Measurements from ENCODE around the gene CARD14. TPM values are rescaled to one million over a fixed set of nuclear protein-coding genes. Genes with fewer than 3 reads are reported as not detected.
"Not testable (repeated sequence)": the region's sequence is repeated elsewhere in the genome, so short reads cannot be mapped to it uniquely, and the experiment has no call there.

CARD14 gene
- total RNA-seq, 1 donor from 2014 or later: 0.12 TPM

DNA sequence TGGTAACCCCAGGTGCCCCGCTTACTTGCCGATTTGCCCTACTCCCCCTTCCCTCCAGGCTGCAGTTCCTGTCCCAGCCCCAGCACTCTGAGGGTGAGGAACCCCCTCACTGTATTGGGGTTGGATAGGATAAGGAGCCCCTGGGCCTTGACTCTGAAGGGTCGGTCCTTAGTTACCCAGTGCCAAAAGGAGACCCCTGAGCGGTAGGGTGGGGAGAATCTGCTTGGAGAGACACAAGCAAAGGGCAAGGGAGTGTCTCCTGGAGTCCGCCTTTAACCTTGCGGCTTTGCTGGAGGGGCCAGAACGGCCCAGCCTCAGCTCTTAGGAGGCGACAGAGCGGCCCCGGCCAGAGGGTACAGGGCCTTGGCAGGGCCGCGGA lies 13.0 kb downstream of the CARD14 start:
- DNase-seq (ENCODE audit: extremely low read depth, low read depth, low spot score): no peak

DNA sequence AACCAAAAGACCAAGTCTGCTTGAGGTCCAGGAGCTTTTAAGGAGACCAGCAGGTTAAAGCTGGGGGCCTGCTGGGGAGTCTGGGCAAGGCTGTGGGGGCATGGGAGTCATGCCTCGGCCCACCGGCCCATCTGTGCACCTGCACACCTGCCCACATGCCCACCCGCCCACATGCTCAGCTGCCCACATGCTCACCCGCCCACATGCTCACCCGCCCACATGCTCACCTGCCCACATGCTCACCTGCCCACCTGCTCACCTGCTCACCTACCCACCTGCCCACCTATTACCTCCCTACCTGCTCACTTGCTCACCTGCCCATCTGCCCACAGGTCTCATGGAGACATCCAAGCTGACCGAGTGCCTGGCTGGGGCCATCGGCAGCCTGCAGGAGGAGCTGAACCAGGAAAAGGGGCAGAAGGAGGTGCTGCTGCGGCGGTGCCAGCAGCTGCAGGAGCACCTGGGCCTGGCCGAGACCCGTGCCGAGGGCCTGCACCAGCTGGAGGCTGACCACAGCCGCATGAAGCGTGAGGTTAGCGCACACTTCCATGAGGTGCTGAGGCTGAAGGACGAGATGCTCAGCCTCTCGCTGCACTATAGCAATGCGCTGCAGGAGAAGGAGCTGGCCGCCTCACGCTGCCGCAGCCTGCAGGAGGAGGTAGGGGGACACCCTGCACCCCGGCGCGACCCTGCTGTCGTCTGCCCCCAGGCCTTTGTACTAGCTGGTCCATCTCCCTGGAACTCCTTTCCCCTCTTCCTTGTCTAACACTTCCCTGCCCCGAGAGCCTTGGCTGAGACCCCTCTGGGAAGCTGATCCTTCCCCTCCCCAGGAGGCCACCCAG lies 14.0 kb downstream of the CARD14 start:
- no peak for DNase-seq (ENCODE audit: extremely low read depth, low read depth, low spot score)

DNA sequence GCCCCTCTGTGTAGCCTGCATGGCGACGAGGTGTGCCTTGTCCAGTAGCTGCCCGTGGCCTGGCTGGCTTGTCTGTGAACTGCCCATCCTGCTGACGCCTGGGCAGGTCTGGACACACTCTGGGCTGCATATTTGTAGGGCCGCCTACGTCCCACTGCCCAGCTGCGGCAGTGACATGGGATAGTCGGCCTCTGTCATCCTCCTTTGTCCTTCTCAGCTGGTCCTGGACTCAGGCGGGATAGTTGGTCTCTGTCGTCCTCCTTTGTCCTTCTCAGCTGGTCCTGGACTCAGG lies 14.5 kb downstream of the CARD14 start:
- DNase-seq (ENCODE audit: extremely low read depth, low read depth, low spot score): no peak

DNA sequence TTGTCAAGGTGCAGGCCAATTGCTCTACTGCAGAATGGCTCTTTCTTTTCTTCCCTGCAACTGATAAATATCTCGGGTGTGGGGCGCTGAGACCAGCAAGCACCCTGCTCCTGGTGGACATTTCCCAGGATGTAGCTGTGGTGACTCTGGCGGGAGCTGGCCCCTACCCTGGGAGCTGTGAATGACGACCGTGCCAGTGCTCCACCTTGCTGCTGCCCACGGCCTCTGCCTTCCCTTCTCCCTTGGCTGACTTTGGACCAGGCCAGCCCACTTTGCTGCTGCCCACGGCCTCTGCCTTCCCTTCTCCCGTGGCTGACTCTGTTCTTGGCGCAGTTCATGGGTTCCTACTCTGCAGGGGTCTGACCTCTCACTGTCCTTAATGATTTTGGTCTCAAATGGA lies 16.1 kb downstream of the CARD14 start:
- DNase-seq (ENCODE audit: extremely low read depth, low read depth, low spot score): no peak

DNA sequence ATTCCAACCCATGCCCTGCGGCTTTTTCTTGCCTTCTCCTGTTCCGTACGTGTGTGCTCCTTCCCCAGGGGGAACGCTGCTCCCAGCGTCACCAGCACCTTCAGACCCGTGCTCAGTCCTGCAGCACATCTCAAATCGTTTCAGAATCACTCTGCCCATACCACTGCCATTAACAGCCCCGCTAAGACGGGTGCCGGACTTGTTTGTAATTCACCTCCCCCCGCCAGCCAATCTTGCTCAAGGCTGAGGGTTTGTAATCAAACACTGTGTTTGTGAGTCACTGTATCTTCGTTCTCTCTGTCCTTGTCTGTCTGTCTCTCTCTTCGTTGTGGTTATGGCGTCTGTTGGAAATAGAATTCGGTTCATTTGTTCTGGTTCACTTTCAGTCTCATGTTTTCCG lies 17.3 kb downstream of the CARD14 start:
- DNase-seq (ENCODE audit: extremely low read depth, low read depth, low spot score): no peak

DNA sequence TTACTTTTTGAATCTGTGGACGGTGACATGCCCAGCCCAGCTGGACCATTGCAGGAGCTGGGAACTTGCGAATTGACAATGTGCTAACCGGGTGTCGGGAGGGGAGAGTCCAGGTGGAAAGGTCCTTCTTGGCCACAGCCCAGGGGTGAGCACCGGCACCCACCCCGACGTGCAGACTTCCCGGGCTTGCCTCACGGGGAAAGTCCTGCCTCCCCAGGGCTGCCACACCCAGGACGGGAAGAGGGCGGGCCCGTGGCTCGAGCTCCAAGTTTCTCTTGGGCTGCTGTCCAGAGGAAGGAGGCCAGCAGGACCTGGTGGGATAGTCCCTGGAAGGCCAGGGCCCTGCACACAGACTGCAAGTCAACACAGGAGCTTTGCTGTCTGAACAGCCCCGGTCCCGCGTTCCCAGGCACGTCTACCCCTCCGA lies 17.7 kb downstream of the CARD14 start:
- DNase-seq (ENCODE audit: extremely low read depth, low read depth, low spot score): no peak

DNA sequence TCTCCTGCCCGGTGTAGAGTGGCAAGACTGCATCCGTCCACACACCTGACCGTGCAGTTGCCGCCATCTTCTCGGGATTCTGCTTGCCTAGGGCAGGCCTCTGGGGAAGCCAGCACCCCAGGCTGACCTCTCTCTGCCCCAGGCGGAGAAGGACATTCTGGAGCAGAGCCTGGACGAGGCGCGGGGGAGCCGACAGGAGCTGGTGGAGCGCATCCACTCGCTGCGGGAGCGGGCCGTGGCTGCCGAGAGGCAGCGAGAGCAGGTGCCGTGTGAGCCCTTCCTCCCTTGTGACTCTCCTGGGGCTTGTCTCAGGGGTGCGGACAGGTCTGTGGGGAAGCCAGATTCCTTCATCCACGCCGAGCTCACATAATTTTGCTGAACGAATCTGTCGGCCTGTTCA lies 19.8 kb downstream of the CARD14 start:
- DNase-seq (ENCODE audit: extremely low read depth, low read depth, low spot score): no peak

DNA sequence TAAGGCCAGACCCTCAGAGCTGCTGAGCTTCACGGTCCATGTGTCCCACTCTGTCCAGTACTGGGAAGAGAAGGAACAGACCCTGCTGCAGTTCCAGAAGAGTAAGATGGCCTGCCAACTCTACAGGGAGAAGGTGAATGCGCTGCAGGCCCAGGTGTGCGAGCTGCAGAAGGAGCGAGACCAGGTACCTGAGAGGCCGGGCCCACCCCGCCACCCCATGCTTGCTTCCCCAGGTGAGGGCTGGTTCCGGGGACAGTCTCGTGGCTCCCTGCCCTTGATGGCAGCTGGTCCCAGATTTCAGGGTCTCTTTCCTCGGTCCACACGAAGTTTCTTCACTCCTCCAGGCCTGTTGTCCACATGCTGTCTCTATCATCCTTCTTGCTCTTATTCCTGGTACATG lies 20.9 kb downstream of the CARD14 start:
- DNase-seq (ENCODE audit: extremely low read depth, low read depth, low spot score): no peak

DNA sequence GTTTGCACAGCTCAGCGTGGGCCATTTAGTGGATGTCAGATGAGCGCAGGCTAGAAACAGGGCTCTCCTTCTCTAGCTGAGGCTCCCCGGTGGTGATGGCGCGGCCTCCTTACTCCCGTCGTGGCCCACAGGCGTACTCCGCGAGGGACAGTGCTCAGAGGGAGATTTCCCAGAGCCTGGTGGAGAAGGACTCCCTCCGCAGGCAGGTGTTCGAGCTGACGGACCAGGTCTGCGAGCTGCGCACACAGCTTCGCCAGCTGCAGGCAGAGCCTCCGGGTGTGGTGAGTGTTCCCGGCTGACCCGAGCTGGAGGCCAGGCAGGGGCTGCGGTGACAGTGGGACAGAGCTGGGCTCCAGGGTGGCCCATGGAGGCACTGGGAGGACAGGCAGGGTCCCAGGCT lies 21.4 kb downstream of the CARD14 start:
- no peak for DNase-seq (ENCODE audit: extremely low read depth, low read depth, low spot score)

DNA sequence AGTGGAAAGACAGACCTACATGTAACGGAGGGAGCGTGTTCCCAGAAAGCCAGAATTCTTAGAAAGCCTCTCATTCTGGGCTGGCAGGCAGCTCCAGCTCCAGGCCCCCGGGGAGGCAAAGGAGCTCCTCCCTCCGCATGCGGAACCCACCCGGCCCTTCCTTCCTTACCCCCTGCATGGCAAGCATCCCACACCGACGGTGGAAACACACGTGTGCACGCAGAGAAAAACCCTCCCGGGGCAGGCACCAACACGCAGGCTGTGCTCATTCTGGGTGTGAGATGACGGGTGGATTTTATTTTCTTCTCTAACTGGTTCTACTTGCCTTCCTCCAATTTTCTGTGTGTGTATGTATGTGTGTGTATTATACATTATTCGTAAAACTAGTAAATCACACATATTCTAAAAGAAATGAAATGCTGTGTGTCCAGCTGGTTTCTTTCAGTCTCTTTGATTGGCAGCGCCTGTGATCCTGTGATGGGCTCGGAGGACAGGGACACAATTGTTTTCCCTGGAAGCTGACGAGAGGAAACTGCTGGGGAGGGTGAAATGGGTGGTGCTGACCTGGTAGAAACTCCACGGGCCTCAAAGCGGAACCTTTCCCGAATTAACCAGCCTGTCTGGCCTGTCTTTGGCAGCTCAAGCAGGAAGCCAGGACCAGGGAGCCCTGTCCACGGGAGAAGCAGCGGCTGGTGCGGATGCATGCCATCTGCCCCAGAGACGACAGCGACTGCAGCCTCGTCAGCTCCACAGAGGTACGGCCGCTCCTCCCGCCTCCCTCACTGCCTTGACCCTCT lies 22.2 kb downstream of the CARD14 start:
- DNase-seq (ENCODE audit: extremely low read depth, low read depth, low spot score): no peak

DNA sequence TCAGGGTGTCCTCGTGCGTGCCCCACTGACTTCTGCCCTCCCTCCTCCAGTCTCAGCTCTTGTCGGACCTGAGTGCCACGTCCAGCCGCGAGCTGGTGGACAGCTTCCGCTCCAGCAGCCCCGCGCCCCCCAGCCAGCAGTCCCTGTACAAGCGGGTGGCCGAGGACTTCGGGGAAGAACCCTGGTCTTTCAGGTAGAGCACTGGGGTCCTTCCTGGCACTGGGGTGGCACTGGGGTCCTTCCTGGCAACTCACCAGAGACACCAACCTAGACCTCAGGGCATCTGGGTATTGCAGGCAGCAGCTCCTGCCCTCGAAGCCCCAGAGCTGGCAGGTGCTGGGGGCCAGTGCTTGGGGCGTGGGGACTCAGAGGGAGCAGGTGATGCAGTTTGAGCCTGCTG lies 25.3 kb downstream of the CARD14 start:
- DNase-seq (ENCODE audit: extremely low read depth, low read depth, low spot score): no peak

DNA sequence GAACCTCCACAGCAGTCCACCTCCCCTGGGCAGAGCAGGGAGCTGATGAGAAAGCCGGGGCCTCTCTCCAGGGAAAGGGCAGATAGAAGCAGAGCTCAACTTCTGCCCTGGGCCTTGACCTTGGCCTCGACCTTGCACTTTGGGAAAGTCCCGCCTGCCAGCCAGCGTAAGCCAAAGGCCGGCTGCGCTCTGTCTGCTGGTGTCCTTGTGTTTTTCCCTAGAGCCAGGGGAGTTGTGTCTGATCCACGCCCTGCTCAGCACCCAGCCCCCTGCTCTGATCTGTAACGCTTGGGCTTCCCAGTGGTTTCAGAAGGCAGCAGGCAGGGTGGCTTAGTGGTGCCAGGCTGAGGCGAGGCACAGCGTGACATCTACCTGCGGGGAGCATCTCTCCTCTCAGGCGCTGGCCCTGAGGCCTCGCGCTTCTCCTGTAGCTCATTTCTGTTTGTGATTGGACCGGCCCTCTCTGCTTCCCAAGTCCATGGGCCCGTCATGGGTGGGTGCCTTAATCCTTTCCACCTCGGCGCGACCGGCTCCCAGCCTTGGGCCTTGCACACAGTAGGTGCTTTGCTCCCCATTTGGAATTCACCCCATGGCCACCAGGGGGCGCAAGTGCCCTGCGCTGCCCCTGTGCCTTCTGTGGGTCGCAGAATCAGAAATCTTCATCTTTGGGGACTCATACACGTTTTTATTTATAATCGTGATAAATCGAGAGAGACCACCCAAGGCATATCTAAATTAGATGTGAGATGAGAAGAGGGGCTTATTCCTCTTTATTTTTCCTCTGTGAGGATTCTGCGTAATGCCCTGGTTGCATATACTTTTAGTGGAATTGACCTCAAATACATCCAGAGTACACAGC lies 26.1 kb downstream of the CARD14 start:
- DNase-seq (ENCODE audit: extremely low read depth, low read depth, low spot score): no peak

DNA sequence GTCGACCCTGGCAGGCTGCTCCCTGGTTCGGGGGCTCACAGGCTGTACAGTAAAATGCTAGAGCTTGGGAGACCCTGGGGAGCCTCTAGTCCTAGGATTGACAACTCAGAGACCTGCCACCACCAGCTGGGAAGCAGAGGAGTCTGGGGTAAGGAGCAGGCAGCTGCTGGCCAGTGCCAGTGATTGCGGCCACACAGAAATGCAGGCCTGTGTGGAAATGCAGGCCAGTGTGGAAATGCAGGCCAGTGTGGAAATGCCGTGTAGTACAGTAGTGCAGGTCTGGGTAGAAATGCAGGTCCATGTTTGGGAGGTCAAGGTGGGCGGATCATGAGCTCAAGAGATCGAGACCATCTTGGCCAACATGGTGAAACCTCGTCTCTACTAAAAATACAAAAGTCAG lies 26.8 kb downstream of the CARD14 start:
- DNase-seq (ENCODE audit: extremely low read depth, low read depth, low spot score): no peak

DNA sequence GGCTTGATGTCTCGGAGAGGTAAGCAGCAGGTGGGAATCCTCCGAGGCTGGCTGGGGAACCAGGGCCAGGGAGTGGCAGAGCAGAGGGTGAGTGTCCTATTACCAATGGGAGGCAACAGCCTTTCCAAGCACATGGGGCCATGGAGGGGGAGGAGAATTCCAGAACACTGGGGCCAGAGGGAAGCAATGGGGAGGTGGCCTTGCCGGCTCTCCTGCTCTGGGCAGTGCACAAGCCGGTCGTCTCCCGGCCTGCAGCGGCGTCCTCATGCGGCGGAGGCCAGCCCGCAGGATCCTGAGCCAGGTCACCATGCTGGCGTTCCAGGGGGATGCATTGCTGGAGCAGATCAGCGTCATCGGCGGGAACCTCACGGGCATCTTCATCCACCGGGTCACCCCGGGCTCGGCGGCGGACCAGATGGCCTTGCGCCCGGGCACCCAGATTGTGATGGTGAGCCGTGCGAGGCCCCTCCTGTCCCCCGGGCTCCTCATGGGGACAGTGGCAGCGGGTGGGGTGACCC lies 28.4 kb downstream of the CARD14 start:
- DNase-seq (ENCODE audit: extremely low read depth, low read depth, low spot score): no peak

DNA sequence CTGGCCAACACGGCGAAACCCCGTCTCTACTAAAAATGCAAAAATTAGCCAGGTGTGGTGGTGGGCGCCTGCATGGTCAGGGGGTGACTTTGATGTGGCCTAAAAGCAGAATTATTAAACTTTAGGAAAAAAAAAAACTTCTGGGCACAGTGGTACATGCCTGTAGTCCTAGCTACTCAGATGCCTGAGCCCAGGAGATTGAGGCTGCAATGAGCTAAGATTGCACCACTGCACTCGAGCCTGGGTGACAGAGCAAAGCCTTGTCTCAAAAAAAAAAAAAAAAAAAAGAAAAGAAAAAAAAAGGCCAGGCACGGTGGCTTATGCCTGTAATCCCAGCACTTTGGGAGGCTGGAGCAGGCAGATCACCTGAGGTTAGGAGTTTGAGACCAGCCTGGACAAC lies 29.5 kb downstream of the CARD14 start:
- DNase-seq (ENCODE audit: extremely low read depth, low read depth, low spot score): not testable (repeated sequence)

DNA sequence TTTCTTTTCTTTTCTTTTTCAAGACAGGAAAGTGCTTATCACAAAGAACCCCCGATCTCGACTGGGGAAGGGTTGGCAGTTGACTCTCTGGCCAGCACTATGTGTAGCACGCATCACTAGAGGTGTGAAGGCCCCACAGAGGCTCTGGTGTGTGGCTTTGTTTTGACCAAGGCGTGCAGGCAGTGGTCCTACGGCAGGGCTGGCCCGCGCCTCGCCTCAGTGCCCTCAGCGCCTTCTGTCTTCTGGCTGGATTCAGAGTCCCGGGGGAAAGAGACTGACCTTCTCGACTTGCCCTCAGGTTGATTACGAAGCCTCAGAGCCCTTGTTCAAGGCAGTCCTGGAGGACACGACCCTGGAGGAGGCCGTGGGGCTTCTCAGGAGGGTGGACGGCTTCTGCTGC lies 31.6 kb downstream of the CARD14 start:
- DNase-seq (ENCODE audit: extremely low read depth, low read depth, low spot score): no peak

DNA sequence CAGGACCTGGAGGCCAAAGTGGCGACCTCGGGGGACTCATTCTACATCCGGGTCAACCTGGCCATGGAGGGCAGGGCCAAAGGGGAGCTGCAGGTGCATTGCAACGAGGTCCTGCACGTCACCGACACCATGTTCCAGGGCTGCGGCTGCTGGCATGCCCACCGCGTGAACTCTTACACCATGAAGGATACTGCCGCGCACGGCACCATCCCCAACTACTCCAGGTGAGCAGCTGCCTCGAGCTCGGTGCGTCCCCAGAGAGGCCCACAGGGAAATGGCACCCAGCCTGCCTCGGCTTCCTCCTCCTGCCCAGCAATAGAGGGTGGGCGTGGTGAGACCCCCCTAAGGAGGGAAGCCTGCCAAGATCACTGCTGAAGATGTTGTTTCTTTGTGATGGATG lies 32.4 kb downstream of the CARD14 start:
- no peak for DNase-seq (ENCODE audit: extremely low read depth, low read depth, low spot score)

DNA sequence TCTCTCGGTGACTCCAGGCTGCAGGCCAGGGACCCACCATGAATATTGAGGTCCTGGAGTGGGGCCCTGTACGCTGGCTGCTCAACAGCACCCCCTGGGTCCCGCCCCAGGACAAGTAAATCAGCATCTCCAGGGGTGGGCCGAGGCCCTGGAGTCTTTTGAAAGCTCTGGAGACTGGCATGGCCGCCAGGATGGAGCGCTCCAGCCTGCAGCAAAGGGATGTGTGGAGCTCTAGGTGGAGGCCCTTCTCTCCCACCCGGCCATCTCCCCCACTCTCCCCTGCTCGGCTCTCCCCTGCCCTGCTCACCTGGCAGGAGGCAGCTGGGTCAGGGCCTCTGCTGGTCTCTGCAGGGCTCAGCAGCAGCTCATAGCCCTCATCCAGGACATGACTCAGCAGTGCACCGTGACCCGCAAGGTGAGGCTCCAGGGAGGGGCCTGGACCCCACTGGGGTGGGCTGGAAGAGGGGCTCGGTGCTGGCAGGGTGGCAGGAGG lies 33.7 kb downstream of the CARD14 start:
- no peak for DNase-seq (ENCODE audit: extremely low read depth, low read depth, low spot score)

DNA sequence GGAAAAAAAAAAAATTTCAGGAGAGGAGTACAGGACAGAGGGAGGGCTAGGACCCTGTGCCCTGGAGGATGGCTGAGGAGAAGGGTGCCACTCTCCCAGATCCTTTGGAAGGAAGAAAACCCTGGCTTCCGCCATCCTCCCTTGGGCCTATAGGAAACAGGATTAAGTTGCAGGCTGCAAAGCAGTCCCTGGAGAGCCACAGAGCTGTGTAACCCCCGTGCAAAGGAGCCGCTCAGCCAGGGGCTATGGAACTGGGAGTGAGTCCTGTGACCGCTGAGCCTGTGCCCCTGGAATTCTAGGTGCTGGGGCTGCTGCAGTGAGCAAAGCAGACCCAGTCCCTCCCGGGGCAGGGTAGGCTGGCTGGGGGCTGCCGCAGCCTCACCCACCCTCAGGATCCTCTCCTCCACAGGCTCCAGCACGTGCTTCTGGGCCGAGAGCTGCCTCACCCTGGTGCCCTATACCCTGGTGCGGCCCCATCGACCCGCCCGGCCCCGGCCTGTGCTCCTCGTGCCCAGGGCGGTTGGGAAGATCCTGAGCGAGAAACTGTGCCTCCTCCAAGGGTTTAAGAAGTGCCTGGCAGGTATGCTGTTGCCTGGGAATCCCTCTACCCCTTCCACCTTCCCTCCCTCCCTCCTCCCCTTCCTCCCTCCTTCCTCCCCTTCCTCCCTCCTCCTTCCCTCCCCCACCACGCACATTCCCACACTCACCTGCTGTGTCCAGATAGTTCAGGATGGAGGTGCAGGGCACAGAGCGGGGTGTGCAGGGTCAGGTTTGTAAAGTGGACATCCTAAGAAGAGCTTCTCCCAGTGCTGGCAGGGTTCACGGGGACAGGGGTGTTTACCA lies 35.0 kb downstream of the CARD14 start:
- DNase-seq (ENCODE audit: extremely low read depth, low read depth, low spot score): no peak

DNA sequence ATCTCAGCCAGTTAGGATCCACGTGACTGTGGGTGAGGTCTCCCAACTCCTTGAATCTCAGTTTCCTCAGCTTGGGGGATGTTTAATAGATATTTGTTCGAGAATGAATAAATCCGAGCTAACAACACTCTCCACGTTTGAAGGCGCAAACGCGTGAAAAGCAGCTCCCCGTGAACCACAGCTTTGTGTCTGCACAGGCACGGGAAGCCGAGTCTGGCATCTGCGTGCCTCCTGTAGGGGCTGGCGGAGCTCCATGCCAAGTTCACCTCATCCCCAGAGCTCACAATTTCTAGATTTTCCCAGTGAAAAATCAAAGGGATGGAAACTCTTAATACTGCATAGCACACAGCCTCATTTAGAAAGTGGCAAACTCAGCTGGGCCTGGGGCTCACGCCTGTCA lies 36.0 kb downstream of the CARD14 start:
- no peak for DNase-seq (ENCODE audit: extremely low read depth, low read depth, low spot score)
